GM12801 (cell line): ENCODE data around the gene TGFBR1.

ENCODE experiments used
- TF ChIP-seq, protein P1 (sequence below): IDR thresholded peaks from one replicate; pipeline ENCODE4 v1.5.1; 2011; ENCODE audit warnings: control low read depth; ENCODE audit not compliant: insufficient read length; ENCODE audit errors: extremely low read depth

TGFBR1 gene

DNA sequence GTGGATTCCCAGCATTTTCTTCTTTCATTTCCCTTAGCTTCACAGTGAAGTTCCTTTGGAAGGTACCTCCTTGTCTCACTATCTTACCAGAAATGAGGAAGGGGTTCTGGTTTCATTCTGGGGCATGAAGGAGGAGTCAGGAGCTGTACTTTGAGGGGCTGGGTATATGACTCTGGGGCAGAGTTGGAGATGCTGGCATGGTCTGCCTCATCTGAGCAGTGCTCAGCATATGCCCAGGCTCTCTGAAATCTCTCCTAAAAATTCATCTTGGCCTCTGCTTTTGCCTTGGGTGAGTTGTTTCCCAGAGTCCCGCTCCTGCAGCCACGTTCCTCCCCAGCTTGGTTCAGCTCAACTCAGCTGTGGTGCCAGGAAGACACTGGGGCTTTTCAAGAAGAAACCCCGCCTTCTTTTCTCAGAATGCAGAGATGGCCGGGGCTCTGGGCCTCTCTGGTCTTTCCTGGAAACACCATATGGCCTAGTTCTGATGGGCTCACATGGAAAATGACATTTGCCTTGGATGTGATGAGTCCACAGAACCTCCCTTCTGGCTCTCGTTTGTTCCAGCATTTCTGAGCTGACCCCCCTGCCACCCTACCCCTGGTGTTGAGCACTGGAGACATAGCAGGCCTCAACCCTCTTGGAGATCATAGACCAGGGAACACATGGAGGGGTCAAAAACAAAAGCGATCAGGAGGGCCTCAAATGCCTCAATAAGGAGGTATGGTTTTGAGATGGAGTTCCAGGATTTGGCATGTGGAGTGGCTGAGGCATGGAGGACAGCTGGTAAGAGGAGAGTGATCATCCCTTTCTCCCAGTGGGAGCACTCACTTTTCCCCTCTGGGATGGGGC, 12.0 kb upstream of the TGFBR1 start:
- TF ChIP-seq, protein P1, sequence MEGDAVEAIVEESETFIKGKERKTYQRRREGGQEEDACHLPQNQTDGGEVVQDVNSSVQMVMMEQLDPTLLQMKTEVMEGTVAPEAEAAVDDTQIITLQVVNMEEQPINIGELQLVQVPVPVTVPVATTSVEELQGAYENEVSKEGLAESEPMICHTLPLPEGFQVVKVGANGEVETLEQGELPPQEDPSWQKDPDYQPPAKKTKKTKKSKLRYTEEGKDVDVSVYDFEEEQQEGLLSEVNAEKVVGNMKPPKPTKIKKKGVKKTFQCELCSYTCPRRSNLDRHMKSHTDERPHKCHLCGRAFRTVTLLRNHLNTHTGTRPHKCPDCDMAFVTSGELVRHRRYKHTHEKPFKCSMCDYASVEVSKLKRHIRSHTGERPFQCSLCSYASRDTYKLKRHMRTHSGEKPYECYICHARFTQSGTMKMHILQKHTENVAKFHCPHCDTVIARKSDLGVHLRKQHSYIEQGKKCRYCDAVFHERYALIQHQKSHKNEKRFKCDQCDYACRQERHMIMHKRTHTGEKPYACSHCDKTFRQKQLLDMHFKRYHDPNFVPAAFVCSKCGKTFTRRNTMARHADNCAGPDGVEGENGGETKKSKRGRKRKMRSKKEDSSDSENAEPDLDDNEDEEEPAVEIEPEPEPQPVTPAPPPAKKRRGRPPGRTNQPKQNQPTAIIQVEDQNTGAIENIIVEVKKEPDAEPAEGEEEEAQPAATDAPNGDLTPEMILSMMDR: no peak

DNA sequence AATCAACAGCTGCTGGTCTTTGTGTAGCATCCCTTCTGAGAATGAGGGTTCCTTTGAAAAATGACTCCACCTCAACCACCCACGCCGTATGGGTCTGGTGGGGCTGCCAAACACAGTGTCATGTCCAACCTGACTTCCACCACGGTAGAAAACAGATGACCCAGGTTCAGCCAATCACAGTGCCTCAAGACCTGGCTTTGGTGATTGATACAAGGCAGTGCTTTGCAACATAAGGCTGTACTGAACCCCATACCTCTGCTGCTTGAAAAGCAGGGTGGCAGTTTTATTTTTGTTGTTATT, 11.5 kb upstream of the TGFBR1 start:
- TF ChIP-seq, protein P1: no peak

DNA sequence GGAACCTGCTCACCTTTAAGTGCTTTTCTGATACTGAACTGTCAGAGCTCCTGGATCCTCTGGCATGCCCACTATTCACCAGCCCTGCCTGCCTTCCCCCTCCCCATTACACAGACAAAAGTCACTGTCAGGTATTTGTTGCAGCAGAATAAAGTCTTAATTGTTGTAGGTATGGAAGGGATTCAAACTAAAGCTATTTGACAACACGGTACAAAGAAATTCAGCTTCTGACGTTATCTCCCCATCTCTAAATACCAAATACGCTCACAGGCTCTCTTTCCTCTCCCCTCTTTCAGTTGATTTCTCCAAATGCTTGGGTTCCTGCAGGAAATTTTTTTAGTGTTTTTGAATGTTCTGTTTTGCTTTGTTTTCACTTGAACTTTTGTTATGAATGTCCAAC, 9.3 kb upstream of the TGFBR1 start:
- TF ChIP-seq, protein P1: no peak

DNA sequence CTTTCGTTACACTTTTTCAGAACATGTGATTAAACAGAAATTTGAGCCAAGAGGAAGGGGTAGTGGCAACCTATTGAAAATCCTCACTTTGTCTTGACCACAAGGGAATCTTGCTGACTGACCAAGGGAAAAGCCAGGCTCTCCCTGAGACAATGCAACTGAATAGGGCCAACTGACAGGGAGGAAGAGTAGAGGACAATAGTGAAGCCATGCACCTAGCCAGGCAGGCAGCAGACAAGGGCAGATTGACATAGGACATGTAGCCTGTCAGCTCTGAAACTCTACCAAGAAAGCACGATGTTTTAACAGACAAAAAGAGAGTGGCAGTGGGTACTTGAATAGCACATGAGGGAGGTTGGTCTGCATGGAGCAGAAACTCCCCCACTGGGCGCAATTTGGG, 8.5 kb upstream of the TGFBR1 start:
- TF ChIP-seq, protein P1: no peak

DNA sequence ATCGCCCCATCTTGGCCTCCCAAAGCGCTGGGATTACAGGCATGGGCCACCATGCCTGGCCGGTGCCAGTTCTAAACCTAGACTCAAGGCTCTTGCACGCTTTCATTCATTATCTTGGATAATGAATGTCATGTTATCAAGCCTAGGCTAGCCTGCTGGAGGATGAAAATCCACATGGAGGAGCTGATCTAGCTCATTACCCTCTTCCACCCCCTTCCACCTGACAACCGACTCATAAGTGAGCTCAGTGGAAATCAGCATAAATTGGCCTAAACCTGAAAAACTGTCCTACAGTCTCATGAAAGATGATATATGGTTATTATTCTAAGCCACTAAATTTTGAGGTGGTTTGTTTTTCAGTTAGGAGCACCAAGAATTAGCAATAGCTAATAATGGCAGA, 3.6 kb upstream of the TGFBR1 start:
- TF ChIP-seq, protein P1: no peak

DNA sequence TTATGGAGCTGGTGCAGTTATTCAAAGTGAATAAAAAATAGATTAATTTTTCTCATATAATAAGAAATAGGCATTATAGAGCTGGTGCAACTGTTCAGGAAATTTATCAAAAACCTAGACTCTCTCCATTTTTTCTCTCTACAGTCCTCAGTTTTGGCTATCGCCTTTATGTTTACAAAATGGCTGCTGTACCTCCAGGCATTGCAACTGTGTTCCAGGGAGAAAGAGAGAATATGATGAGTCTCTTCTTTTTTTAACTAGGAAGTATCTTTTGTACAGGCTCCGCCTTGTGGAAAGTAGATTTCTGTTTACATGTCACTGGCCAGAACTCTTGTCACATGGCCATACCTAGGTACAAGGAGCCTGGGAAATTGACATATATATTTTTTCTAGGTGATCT, 3.1 kb upstream of the TGFBR1 start:
- TF ChIP-seq, protein P1: no peak

DNA sequence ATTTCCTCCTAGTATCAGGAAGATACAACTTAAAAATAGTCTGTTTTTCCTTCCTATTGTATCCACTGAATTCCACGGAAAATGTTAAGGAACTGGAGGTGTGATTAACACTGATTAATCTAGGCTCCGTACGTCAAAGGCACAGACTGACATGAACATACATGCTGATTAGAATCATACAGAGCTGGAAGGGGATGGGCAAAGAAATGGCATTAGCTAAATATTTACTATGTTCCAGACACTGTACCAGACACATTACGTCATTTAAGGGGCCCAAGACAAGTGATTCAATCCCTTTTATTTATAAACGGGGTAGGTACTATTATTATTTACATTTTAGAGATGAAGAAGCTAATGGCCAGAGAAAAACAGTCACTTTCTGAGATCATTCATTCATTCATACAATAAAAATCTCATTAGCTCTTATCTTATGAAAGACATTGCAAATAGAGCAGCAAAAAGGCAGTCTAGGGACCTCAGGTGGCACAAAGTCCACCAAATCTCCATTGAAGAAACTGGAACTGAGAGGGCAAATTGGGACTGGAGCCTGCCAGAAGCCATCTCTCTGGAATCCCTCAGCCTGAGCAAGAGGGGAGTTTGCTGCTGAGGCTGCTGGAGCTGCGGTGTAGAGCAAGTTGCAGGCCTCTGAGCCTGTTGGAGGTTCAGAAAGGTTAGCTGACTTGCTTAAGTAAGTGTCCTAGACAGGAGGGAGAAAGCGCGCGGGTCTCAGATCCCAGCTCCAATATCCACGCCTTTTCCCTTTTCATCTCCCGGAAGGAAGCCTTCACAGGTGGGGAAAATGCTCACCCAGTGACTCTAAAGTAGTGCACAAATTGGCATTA, 1.6 kb upstream of the TGFBR1 start:
- TF ChIP-seq, protein P1: no peak
